OCI-LY7 (cell line): ENCODE measurements around the gene BAK1.

Experiments used
- CTCF ChIP-seq: fragments of 200-600 bp; sonication (generic); conservative IDR thresholded peaks from 2 replicates; pipeline ENCODE4 v1.5.1; 2014; ENCODE audit warnings: mild to moderate bottlenecking, antibody characterized with exemption, low read length, moderate library complexity, mixed read lengths
- EZH2phosphoT487 ChIP-seq: fragments of 200-600 bp; sonication (generic); IDR thresholded peaks from 2 replicates; pipeline ENCODE4 v1.6.1; 2018; ENCODE audit warnings: low read depth, borderline replicate concordance, mild to moderate bottlenecking, mixed run types, antibody characterized with exemption, low read length, moderate library complexity, mixed read lengths

- TF ChIP-seq CTCF (no peak), EZH2phosphoT487 (no peak)
Measured at GRCh38 chr6:33546766-33547165, 33.3 kb downstream of the BAK1 start.
